ENCODE measurements around the gene RAMP2. TPM values are rescaled to one million over a fixed set of nuclear protein-coding genes. Genes with fewer than 3 reads are reported as not detected.
"Not testable (repeated sequence)": the region's sequence is repeated elsewhere in the genome, so short reads cannot be mapped to it uniquely, and the experiment has no call there.

RAMP2 gene
- total RNA-seq, 1 donor from 2014 or later, result not detected

DNA sequence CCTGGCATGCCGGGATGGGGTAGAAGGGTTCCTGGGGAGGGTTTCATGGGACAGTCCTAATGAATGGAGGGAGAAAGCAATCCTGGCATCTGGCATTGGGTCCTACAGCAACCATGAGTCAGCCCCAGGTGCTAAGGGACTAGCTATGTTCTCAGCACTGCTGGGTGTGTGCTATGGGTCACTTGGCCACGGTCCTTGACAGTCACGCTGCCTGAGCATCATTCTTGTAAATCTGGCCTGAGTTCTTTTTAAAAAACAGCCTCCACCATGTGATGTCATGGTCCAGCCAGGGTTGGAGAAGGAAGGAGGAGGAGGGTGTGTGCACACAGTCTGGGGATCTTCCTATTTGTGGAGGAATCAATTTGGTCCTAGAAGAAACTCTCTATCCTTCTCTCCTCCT, 6.2 kb upstream of the RAMP2 start:
- H3K27ac Mint-ChIP-seq, result no peak overlapping the region
- CTCF ChIA-PET, result interaction anchor here (1.1 kb wide), 1 partner anchor 9 kb away, joined by 3 read pairs; no protein-coding TSS in a partner anchor
- ATAC-seq (ENCODE audit: low read depth) (no peak), DNase-seq (no peak)
- H3K27me3 Mint-ChIP-seq, result peaks cover 24% of the 10 kb centered on the region
- TF ChIP-seq, protein P1, sequence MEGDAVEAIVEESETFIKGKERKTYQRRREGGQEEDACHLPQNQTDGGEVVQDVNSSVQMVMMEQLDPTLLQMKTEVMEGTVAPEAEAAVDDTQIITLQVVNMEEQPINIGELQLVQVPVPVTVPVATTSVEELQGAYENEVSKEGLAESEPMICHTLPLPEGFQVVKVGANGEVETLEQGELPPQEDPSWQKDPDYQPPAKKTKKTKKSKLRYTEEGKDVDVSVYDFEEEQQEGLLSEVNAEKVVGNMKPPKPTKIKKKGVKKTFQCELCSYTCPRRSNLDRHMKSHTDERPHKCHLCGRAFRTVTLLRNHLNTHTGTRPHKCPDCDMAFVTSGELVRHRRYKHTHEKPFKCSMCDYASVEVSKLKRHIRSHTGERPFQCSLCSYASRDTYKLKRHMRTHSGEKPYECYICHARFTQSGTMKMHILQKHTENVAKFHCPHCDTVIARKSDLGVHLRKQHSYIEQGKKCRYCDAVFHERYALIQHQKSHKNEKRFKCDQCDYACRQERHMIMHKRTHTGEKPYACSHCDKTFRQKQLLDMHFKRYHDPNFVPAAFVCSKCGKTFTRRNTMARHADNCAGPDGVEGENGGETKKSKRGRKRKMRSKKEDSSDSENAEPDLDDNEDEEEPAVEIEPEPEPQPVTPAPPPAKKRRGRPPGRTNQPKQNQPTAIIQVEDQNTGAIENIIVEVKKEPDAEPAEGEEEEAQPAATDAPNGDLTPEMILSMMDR (IDR thresholded peaks at IDR 0.05), result no peak
- no peak overlapping the region for H3K4me3 Mint-ChIP-seq
- H3K36me3 Mint-ChIP-seq (ENCODE audit: low read depth), result no peaks in the 10 kb centered on the region
- peaks cover 3% of the 10 kb centered on the region for H3K4me1 Mint-ChIP-seq
- intact Hi-C loops (cut with micrococcal nuclease), result no loop called here
- no peaks in the 10 kb centered on the region for H3K9me3 Mint-ChIP-seq
- POLR2A ChIA-PET, result no interaction called here

DNA sequence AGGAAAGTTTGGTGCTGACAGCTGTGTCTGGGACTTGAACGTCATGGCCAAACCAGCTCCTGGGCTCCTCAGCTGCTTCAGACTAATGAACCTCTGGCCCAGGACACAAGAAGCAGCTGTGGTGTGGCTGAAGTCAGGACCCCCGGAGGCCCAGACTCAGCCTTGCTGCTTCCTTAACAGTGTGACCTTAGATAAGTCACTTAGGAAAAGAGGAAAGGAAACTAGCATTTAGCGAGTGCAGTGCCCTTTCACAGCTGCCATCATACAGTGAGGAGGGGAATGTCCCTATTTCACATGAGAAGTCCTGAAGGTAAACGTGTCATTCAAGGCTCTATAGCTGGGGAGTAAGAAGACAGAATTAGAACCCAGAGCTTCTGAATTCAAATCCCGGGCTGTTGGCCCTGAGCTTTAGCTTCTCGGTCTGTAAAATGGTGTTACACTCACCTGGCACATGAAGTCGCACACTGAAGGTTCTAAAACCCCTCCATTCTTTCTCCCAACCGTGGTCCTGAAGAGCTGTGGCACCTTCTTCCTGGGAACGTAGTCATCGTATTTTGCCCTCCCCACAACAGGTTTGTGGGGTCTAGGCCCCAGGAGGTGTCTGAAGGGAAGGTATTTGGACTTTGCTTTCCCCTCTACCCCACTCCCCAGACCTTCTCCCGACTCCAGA, 910 bp upstream of the RAMP2 start:
- Mint-ChIP-seq H3K36me3 (ENCODE audit: low read depth) (no peaks in the 10 kb centered on the region), H3K4me3 (peak overlapping the region; percentile 81), H3K9me3 (no peaks in the 10 kb centered on the region), H3K4me1 (peaks cover 12% of the 10 kb centered on the region), H3K27me3 (peaks cover 31% of the 10 kb centered on the region), H3K27ac (peak overlapping the region; percentile 61)
- ATAC-seq (ENCODE audit: low read depth) (peak; percentile 79), DNase-seq (no peak)
- CTCF ChIA-PET, result interaction anchor here (0.7 to 4.5 kb wide), 6 partner anchors 13 to 182 kb away, joined by 3 to 37 read pairs (median 3); partner anchors contain the start of genes PSMC3IP and VPS25
- intact Hi-C loops (cut with micrococcal nuclease), result no loop called here
- POLR2A ChIA-PET, result interaction anchor here (0.6 to 3.5 kb wide), 11 partner anchors 13 to 555 kb away, joined by 3 to 26 read pairs (median 5); partner anchors contain the start of genes BECN1, CNTD1, COA3 and EZH1
- TF ChIP-seq, protein P1 (IDR thresholded peaks at IDR 0.05), result no peak

DNA sequence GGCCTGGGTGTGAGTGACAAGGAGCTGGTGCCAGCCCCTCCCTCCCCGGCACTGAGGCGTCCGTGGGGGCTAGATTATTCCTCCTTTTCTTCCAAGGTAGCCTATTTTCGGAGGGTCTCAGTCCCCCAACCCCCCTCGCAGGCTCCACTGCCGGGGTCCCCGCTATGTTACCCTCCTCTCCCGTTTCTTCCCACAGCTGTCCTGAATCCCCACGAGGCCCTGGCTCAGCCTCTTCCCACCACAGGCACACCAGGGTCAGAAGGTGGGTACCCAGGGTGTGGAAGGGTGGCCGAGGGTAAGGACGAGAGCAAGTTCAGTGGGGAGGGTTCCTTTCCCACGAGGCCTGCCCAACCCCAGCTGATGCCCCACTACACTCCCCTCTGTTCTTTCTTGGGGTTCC, 611 bp downstream of the RAMP2 start:
- no peak overlapping the region for H3K27ac Mint-ChIP-seq
- POLR2A ChIA-PET, result interaction anchor here (1.1 to 3.5 kb wide), 4 partner anchors 12 to 554 kb away, joined by 4 to 26 read pairs (median 12); partner anchors contain the start of genes EZH1, PSMC3IP and VPS25
- intact Hi-C loops (cut with micrococcal nuclease), result no loop called here
- DNase-seq (no peak), ATAC-seq (ENCODE audit: low read depth) (no peak)
- TF ChIP-seq, protein P1 (IDR thresholded peaks at IDR 0.05), result no peak
- peak overlapping the region; percentile 24 for H3K4me3 Mint-ChIP-seq
- H3K27me3 Mint-ChIP-seq, result peaks cover 28% of the 10 kb centered on the region
- no peaks in the 10 kb centered on the region for H3K9me3 Mint-ChIP-seq
- peaks cover 12% of the 10 kb centered on the region for H3K4me1 Mint-ChIP-seq
- CTCF ChIA-PET, result interaction anchor here (1.4 to 4.5 kb wide), 3 partner anchors 12 to 183 kb away, joined by 3 to 37 read pairs (median 3); partner anchors contain the start of genes PSMC3IP and VPS25
- no peaks in the 10 kb centered on the region for H3K36me3 Mint-ChIP-seq (ENCODE audit: low read depth)

DNA sequence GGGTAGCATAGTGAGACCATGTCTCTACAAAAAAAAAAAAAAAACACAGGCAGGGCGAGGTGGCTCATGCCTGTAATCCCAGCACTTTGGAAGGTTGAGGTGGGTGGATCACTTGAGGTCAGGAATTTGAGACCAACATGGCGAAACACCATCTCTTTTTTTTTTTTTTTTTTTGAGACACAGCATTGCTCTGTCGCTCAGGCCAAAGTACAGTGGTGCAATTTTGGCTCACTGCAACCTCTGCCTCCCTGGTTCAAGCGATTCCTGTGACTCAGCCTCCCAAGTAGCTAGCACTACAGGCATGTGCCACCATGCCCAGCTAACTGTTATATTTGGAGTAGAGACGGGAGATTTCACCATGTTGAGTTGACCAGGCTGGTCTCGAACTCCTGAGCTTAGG, 5.1 kb downstream of the RAMP2 start:
- ATAC-seq (ENCODE audit: low read depth), result no peak
- Mint-ChIP-seq H3K4me3 (no peak overlapping the region), H3K36me3 (ENCODE audit: low read depth) (no peaks in the 10 kb centered on the region), H3K27ac (no peak overlapping the region), H3K27me3 (peaks cover 31% of the 10 kb centered on the region), H3K9me3 (no peaks in the 10 kb centered on the region), H3K4me1 (no peaks in the 10 kb centered on the region)
- DNase-seq, result no peak
- ChIA-PET POLR2A (no interaction called here), CTCF (interaction anchor here (2.6 kb wide), 1 partner anchor 188 kb away, joined by 8 read pairs; the partner anchor contains the start of gene PSMC3IP)
- TF ChIP-seq, protein P1 (IDR thresholded peaks at IDR 0.05), result no peak
- intact Hi-C loops (cut with micrococcal nuclease), result no loop called here

DNA sequence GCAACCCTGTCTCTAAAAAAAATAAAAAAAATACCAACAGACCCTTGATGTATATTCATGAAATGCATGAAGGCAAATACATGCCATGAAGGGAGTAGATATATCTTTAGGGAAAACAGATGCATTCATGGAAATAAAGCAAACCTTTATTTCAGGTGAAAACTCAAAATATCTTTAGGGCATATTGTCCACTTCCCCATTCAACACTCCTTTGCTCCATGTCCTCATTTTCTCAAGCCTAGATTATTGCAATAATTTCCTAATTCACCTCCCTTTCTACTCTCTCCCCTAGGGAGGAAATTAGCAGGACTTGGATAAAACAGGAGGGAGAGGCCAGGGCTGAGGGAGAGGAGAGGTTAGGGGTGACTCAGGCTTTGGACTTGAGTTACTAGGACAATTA, 6.5 kb downstream of the RAMP2 start:
- Mint-ChIP-seq H3K27ac (no peak overlapping the region), H3K4me1 (peaks cover 7% of the 10 kb centered on the region), H3K9me3 (no peaks in the 10 kb centered on the region), H3K36me3 (ENCODE audit: low read depth) (no peaks in the 10 kb centered on the region), H3K4me3 (no peak overlapping the region), H3K27me3 (peaks cover 21% of the 10 kb centered on the region)
- ATAC-seq (ENCODE audit: low read depth), result no peak
- TF ChIP-seq, protein P1 (IDR thresholded peaks at IDR 0.05), result no peak
- DNase-seq, result no peak
- intact Hi-C loops (cut with micrococcal nuclease), result no loop called here
- CTCF ChIA-PET, result interaction anchor here (2.6 kb wide), 1 partner anchor 189 kb away, joined by 8 read pairs; the partner anchor contains the start of gene PSMC3IP
- POLR2A ChIA-PET, result interaction anchor here (0.6 kb wide), 1 partner anchor 231 kb away, joined by 3 read pairs; no protein-coding TSS in a partner anchor

DNA sequence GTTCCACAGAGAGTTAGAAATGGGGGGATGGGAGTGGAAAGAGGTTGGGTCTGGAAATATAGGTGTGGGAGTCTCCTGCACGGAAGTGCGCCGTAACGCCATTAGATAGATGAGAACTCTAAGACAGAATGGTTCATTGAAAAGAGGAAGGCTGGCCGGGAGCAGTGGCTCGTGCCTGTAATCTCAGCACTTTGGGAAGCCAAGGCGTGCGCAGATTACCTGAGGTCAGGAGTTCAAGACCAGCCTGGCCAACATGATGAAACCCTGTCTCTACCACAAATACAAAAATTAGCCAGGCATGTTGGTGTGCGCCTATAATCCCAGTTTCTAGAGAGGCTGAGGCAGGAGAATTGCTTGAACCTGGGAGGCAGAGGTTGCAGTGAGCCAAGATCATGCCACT, 7.0 kb downstream of the RAMP2 start:
- not testable (repeated sequence) for H3K27ac Mint-ChIP-seq

DNA sequence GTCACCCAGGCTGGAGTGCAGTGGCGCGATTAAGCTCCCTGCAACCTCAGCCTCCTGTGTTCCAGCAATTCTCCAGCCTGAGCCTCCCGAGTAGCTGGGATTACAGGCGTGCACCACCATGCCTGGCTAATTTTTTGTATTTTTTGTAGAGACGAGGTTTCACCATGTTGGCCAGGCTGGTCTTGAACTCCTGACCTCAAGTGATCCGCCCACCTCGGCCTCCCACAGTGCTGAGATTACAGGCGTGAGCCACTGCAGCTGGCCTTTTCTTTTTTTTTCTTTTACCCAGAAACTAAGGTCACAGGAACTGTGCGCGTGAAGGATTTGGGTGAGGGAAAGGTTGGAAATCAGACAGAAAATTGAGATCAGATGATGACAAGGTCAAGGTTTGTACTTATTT, 8.9 kb downstream of the RAMP2 start:
- intact Hi-C loops (cut with micrococcal nuclease); DNase-seq; H3K27ac Mint-ChIP-seq; H3K4me3 Mint-ChIP-seq; H3K9me3 Mint-ChIP-seq; ATAC-seq (ENCODE audit: low read depth): not testable (repeated sequence)
- Mint-ChIP-seq H3K36me3 (ENCODE audit: low read depth) (peaks cover 14% of the 10 kb centered on the region), H3K27me3 (peaks cover 13% of the 10 kb centered on the region), H3K4me1 (peaks cover 29% of the 10 kb centered on the region)
- ChIA-PET CTCF (interaction anchor here (0.9 kb wide), 1 partner anchor 47 kb away, joined by 3 read pairs; no protein-coding TSS in a partner anchor), POLR2A (interaction anchor here (0.6 to 2.6 kb wide), 2 partner anchors 26 to 192 kb away, joined by 4 to 6 read pairs; partner anchors contain the start of gene PSMC3IP)

More for the DNA sequence above, 7.0 kb downstream of the RAMP2 start:
- H3K36me3 Mint-ChIP-seq (ENCODE audit: low read depth); H3K9me3 Mint-ChIP-seq; H3K4me3 Mint-ChIP-seq; POLR2A ChIA-PET; DNase-seq; CTCF ChIA-PET; ATAC-seq (ENCODE audit: low read depth); intact Hi-C loops (cut with micrococcal nuclease): not testable (repeated sequence)
- Mint-ChIP-seq H3K27me3 (peaks cover 17% of the 10 kb centered on the region), H3K4me1 (peaks cover 11% of the 10 kb centered on the region)
